Stimulated activated CD8-positive, alpha-beta memory T cell treated with anti-CD3 and anti-CD28 coated beads, Interleukin-4, amount 100 ng/mL, for 1 hour (primary cell): ENCODE results near the gene ABR.
"Not testable (repeated sequence)": the region's sequence is repeated elsewhere in the genome, so short reads cannot be mapped to it uniquely, and the experiment has no call there.

ENCODE experiments used
- DNase-seq, 2 donors: peaks; one replicate each; pipeline ENCODE4 v3.0.0-alpha.2; 2020; ENCODE audit warnings: low read depth in 2 of 2, low spot score in 1 of 2

ABR gene

GRCh38 chr17:1122533-1123392, 57.0 kb downstream of the ABR start:
- DNase-seq, result peak; percentile 69 to 77

- DNase-seq, result not testable (repeated sequence)
Observed at GRCh38 chr17:1121442-1121817, 58.4 kb downstream of the ABR start.

- DNase-seq, result no peak
Observed at GRCh38 chr17:1120596-1121441, 59.0 kb downstream of the ABR start.

GRCh38 chr17:1119924-1120323, 59.9 kb downstream of the ABR start:
- DNase-seq, result no peak

GRCh38 chr17:1116602-1117001, 63.2 kb downstream of the ABR start:
- no peak for DNase-seq

GRCh38 chr17:1112875-1113274, 66.9 kb downstream of the ABR start:
- no peak for DNase-seq

- DNase-seq, result no peak
Observed at GRCh38 chr17:1111599-1112443, 68.0 kb downstream of the ABR start.

GRCh38 chr17:1110862-1111598, 68.8 kb downstream of the ABR start:
- DNase-seq, result no peak

GRCh38 chr17:1110541-1110861, 69.3 kb downstream of the ABR start:
- DNase-seq, result no peak

GRCh38 chr17:1109606-1110540, 69.9 kb downstream of the ABR start:
- no peak for DNase-seq

- DNase-seq, result no peak
Observed at GRCh38 chr17:1108765-1109605, 70.8 kb downstream of the ABR start.

- DNase-seq, result no peak
Observed at GRCh38 chr17:1108478-1108764, 71.4 kb downstream of the ABR start.

- no peak for DNase-seq
Observed at GRCh38 chr17:1107777-1108477, 71.9 kb downstream of the ABR start.

- DNase-seq, result no peak
Observed at GRCh38 chr17:1107083-1107776, 72.6 kb downstream of the ABR start.

- DNase-seq, result no peak
Observed at GRCh38 chr17:1104222-1104621, 75.6 kb downstream of the ABR start.

- DNase-seq, result no peak
Observed at GRCh38 chr17:1100382-1100781, 79.4 kb downstream of the ABR start.

- DNase-seq, result no peak
Observed at GRCh38 chr17:1099242-1099641, 80.5 kb downstream of the ABR start.
